Measurements from ENCODE around the gene EXOC3L1. TPM values are rescaled to one million over a fixed set of nuclear protein-coding genes. Genes with fewer than 3 reads are reported as not detected.

The EXOC3L1 gene
- total RNA-seq, 4 donors from 2014 or later = 3.0 to 6.7 TPM; not detected in 2

DNA sequence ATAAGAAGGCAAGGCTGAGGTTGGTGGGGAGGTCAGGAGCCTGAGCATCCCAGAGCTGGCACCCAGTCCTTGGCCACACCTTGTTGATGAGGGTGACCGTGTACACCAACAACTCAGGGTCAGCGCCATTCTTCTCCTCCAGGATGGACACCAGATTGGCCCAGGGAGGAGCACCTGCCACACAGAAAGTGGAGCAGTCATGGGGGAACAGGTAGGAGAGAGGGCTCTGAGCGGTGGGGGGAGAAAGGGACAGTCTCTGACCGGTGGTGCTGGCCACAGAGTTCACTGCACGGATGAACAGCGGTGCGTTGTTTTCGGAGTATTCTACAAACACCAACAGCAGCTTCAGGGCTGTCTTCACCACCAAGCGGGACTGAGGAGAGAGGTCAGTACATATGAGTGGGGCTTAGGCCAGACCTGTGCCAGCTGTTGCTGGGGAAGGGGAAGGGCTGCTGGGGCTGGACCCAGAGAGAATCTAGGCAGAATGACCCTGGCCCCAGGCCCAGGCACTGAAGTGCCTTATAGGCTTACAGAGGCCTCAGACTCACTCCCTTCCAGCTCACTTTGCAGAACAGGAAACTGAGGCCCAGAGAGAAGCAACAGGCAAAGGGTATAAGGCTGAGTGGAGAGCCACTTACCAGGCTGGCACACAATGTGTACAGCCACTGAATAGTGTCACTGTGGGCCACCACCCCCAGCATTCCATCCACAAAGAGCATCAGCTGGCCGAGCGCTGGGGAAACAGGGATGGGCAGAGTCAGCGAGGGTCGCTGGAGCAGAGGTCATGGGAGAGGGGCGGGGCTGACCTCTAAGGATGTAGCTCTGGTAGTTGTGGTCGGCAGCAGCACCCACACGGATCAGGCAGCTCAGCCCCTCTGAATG is 47.7 kb upstream of the EXOC3L1 start:
- no peak overlapping the region for H3K27ac ChIP-seq
- intact Hi-C loops (cut with DNase I; ENCODE audit: low total_unique reads) = no loop called here

GRCh38 chr16:67236563-67237395 is 46.8 kb upstream of the EXOC3L1 start:
- TF ChIP-seq POLR2A (IDR thresholded peaks at IDR 0.05) = no peak
- TF ChIP-seq POLR2AphosphoS5 (IDR thresholded peaks at IDR 0.05) = no peak
- no peak for TF ChIP-seq EP300 (IDR thresholded peaks at IDR 0.05; ENCODE audit: low read depth)
- TF ChIP-seq, protein P1, sequence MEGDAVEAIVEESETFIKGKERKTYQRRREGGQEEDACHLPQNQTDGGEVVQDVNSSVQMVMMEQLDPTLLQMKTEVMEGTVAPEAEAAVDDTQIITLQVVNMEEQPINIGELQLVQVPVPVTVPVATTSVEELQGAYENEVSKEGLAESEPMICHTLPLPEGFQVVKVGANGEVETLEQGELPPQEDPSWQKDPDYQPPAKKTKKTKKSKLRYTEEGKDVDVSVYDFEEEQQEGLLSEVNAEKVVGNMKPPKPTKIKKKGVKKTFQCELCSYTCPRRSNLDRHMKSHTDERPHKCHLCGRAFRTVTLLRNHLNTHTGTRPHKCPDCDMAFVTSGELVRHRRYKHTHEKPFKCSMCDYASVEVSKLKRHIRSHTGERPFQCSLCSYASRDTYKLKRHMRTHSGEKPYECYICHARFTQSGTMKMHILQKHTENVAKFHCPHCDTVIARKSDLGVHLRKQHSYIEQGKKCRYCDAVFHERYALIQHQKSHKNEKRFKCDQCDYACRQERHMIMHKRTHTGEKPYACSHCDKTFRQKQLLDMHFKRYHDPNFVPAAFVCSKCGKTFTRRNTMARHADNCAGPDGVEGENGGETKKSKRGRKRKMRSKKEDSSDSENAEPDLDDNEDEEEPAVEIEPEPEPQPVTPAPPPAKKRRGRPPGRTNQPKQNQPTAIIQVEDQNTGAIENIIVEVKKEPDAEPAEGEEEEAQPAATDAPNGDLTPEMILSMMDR (IDR thresholded peaks at IDR 0.05) = no peak
- in situ Hi-C loops (cut with MboI; ENCODE audit: low pct_ligation_motif_present in 1 of 4, low pct_unique_long_range_greater_than_20kb in 1 of 4, low sequenced_read_pairs in 3 of 4) (no loop called here), intact Hi-C loops (cut with DNase I; ENCODE audit: low total_unique reads) (no loop called here)
- no peak overlapping the region for H3K27ac ChIP-seq
- peak; percentile 41 for DNase-seq
- no peaks in the 10 kb centered on the region for H3K27me3 ChIP-seq
- 88 to 96% methylated on average over 5 to 50 of the region's 50 CpGs for WGBS, 2 donors (ENCODE audit: low coverage in 1 of 2)
- H3K4me3 ChIP-seq = no peak overlapping the region
- no peaks in the 10 kb centered on the region for H3K9me3 ChIP-seq
- peaks cover 0 to 26% (median 10%) of the 10 kb centered on the region in 4 donors for H3K36me3 ChIP-seq
- H3K4me1 ChIP-seq = peaks cover 10 to 18% (median 18%) of the 10 kb centered on the region in 4 donors

More for the DNA sequence above, 47.7 kb upstream of the EXOC3L1 start:
- Histone ChIP-seq H3K9me3 (no peaks in the 10 kb centered on the region), H3K27me3 (no peaks in the 10 kb centered on the region), H3K36me3 (peaks cover 0 to 26% (median 10%) of the 10 kb centered on the region in 4 donors), H3K4me1 (peaks cover 14 to 27% (median 26%) of the 10 kb centered on the region in 4 donors), H3K4me3 (no peak overlapping the region)
- no peak for TF ChIP-seq POLR2A (IDR thresholded peaks at IDR 0.05)
- no peak for TF ChIP-seq EP300 (IDR thresholded peaks at IDR 0.05; ENCODE audit: low read depth)
- TF ChIP-seq, protein P1 (IDR thresholded peaks at IDR 0.05) = no peak
- no peak for TF ChIP-seq POLR2AphosphoS5 (IDR thresholded peaks at IDR 0.05)
- DNase-seq = no peak
- 87% methylated on average over 16 of the region's 16 CpGs; no CpG with 5 or more reads in 1 of the 2 donors for WGBS, 2 donors (ENCODE audit: low coverage in 1 of 2)
- in situ Hi-C loops (cut with MboI; ENCODE audit: low pct_ligation_motif_present in 1 of 4, low pct_unique_long_range_greater_than_20kb in 1 of 4, low sequenced_read_pairs in 3 of 4) = no loop called here

DNA sequence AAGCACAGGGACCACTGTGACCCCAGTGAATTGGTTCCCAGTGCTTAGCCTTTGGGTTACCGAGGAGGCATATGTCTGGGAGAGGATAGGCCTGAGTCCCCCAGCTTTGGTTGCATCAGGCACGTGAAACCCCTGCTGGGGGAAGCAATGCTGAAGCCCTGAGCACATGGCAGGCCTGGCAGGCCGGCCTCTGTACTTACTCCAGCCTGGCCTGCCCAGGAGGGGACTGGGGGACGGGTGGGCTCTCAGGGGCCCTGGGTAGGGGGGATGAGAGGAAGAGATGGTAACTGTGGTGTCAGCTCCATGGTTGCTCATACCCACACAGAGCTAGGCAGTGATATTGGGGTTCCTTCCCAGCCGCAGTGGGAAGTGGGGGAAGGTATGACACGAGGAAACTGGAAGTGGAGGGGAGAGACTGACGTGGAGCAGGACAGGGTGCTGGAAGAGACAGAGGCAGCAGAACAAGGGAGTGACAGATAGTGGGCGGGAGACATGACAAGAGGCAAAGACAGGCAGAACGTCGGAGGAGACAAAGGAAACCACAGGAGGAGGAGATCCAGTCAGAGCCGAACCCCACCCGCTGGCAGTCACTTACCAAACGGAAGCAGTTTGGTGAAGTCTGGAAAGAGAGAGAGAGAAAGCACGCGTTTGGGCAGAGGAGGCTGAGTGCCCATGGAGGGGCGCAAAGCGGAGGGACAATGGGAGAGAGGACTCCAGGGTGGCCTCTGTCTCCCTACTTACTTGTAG is 46.1 kb upstream of the EXOC3L1 start:
- intact Hi-C loops (cut with DNase I; ENCODE audit: low total_unique reads) = no loop called here
- Histone ChIP-seq H3K27ac (no peak overlapping the region), H3K36me3 (peaks cover 0 to 26% (median 10%) of the 10 kb centered on the region in 4 donors), H3K9me3 (no peaks in the 10 kb centered on the region), H3K4me1 (peaks cover 6 to 10% (median 10%) of the 10 kb centered on the region in 4 donors), H3K27me3 (no peaks in the 10 kb centered on the region), H3K4me3 (no peak overlapping the region)
- DNase-seq = no peak
- in situ Hi-C loops (cut with MboI; ENCODE audit: low pct_ligation_motif_present in 1 of 4, low pct_unique_long_range_greater_than_20kb in 1 of 4, low sequenced_read_pairs in 3 of 4) = no loop called here
- TF ChIP-seq POLR2A (IDR thresholded peaks at IDR 0.05) = no peak
- TF ChIP-seq, protein P1 (IDR thresholded peaks at IDR 0.05) = no peak
- TF ChIP-seq EP300 (IDR thresholded peaks at IDR 0.05; ENCODE audit: low read depth) = no peak
- TF ChIP-seq POLR2AphosphoS5 (IDR thresholded peaks at IDR 0.05) = no peak
- WGBS, 2 donors (ENCODE audit: low coverage in 1 of 2) = 85 to 88% methylated on average over 14 to 17 of the region's 17 CpGs
